Activated naive CD8-positive, alpha-beta T cell (primary cell): ENCODE results near the gene RPL22.

ENCODE experiments used
- H3K27ac Mint-ChIP-seq: one replicate; pipeline ENCODE4 v1.8.0; 2021; ENCODE audit warnings: mixed read lengths
- H3K27me3 Mint-ChIP-seq: one replicate; pipeline ENCODE4 v1.8.0; 2021; ENCODE audit warnings: mixed read lengths
- H3K36me3 Mint-ChIP-seq: one replicate; pipeline ENCODE4 v1.8.0; 2021; ENCODE audit warnings: mixed read lengths
- H3K4me1 Mint-ChIP-seq: one replicate; pipeline ENCODE4 v1.8.0; 2021; ENCODE audit warnings: low read depth, mixed read lengths
- H3K4me3 Mint-ChIP-seq: one replicate; pipeline ENCODE4 v1.8.0; 2021; ENCODE audit warnings: mild to moderate bottlenecking, mixed read lengths
- H3K9me3 Mint-ChIP-seq: one replicate; pipeline ENCODE4 v1.8.0; 2021; ENCODE audit warnings: low read depth, mixed read lengths

RPL22 gene

DNA sequence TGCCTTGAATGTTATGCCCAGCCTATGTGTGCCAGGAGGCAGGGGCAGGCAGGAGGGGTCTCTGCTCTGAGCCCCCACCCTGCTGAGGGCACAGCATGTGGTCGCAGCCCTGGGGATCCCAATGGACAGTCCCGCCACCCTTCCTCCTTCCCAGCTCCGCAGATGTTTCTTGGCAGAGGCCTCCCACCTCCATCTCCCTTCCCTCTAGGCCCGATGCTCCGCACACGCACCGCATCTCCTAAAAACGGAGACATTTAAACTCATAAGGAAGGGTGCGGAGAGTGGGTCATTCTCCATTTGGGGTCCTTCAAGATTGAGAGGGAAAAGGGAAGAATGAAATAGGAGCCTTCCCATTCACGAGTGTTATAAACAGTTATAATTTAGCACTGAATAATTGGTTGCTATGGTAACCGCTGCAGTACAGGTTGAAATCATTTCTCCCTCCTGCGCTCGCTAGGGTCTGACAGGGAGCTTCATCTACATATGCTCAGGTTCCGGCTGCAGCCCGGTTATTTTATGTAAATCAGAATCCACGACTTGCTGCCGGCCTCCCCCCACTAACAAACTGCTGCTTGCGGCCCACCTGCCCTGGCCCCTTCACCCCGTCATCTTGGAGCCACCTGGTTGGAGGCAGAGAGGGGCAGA, 35.3 kb downstream of the RPL22 start:
- no peak overlapping the region for H3K27ac Mint-ChIP-seq
- no peaks in the 10 kb centered on the region for H3K9me3 Mint-ChIP-seq
- no peak overlapping the region for H3K4me3 Mint-ChIP-seq
- H3K4me1 Mint-ChIP-seq, result no peaks in the 10 kb centered on the region
- H3K27me3 Mint-ChIP-seq, result peaks cover 2% of the 10 kb centered on the region
- H3K36me3 Mint-ChIP-seq, result no peaks in the 10 kb centered on the region

GRCh38 chr1:6163191-6163972, 36.0 kb downstream of the RPL22 start:
- H3K27me3 Mint-ChIP-seq, result peaks cover 2% of the 10 kb centered on the region
- no peak overlapping the region for H3K4me3 Mint-ChIP-seq
- H3K36me3 Mint-ChIP-seq, result no peaks in the 10 kb centered on the region
- no peak overlapping the region for H3K27ac Mint-ChIP-seq
- no peaks in the 10 kb centered on the region for H3K9me3 Mint-ChIP-seq
- H3K4me1 Mint-ChIP-seq, result no peaks in the 10 kb centered on the region

DNA sequence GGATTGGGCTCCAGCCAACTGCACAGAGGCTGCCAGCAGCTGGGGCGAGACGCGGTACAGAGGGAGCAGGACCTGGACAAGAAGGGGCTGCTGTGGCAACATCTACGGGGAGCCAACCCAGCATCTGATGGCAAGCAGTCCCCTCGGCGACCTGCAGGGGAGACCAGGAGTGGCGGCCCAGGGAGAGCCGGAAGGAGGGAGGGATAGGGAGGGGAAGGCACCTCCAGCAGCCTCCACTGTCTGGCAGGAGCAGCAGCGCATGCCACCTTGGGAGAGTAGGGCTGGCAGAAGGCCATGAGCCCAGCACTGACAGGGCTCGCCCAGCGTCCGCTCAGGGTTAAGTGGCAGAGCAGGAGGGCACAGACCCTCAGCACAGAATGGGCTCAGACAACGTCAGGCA, 36.6 kb downstream of the RPL22 start:
- Mint-ChIP-seq H3K27me3 (peaks cover 2% of the 10 kb centered on the region), H3K4me1 (no peaks in the 10 kb centered on the region)

GRCh38 chr1:6162341-6162740, 37.1 kb downstream of the RPL22 start:
- H3K36me3 Mint-ChIP-seq, result no peaks in the 10 kb centered on the region
- no peaks in the 10 kb centered on the region for H3K9me3 Mint-ChIP-seq
- no peak overlapping the region for H3K4me3 Mint-ChIP-seq
- H3K27me3 Mint-ChIP-seq, result peaks cover 2% of the 10 kb centered on the region
- H3K4me1 Mint-ChIP-seq, result no peaks in the 10 kb centered on the region
- H3K27ac Mint-ChIP-seq, result no peak overlapping the region

More for the DNA sequence above, 36.6 kb downstream of the RPL22 start:
- Mint-ChIP-seq H3K36me3 (no peaks in the 10 kb centered on the region), H3K9me3 (no peaks in the 10 kb centered on the region), H3K27ac (no peak overlapping the region), H3K4me3 (no peak overlapping the region)

DNA sequence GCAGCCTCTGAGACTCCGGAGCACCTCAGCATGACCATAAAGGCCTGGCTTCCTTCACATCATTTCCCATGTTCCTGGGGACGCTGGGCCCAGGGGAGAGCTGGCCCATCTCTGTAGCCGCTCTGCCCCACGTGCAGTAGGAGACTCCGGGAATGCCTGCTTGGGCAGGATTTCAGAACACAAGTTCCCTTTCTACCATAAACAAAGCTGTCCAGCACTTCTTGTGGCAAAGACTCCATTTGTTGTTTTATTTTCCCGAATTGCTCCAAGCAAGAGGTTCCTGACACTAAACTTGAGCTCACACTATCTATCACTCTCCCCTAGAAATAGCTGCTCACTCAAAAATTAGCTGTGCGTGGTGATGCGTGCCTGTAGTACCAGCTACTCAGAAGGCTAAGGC, 41.2 kb downstream of the RPL22 start:
- H3K27ac Mint-ChIP-seq, result no peak overlapping the region
- H3K36me3 Mint-ChIP-seq, result no peaks in the 10 kb centered on the region
- H3K9me3 Mint-ChIP-seq, result no peaks in the 10 kb centered on the region
- H3K4me1 Mint-ChIP-seq, result peaks cover 12% of the 10 kb centered on the region
- no peaks in the 10 kb centered on the region for H3K27me3 Mint-ChIP-seq
- no peak overlapping the region for H3K4me3 Mint-ChIP-seq

GRCh38 chr1:6157528-6158174, 41.7 kb downstream of the RPL22 start:
- H3K4me3 Mint-ChIP-seq, result no peak overlapping the region
- no peak overlapping the region for H3K27ac Mint-ChIP-seq
- H3K4me1 Mint-ChIP-seq, result peaks cover 12% of the 10 kb centered on the region
- no peaks in the 10 kb centered on the region for H3K36me3 Mint-ChIP-seq
- no peaks in the 10 kb centered on the region for H3K27me3 Mint-ChIP-seq
- no peaks in the 10 kb centered on the region for H3K9me3 Mint-ChIP-seq

GRCh38 chr1:6157132-6157527, 42.3 kb downstream of the RPL22 start:
- Mint-ChIP-seq H3K36me3 (no peaks in the 10 kb centered on the region), H3K4me1 (peaks cover 12% of the 10 kb centered on the region), H3K4me3 (no peak overlapping the region), H3K27me3 (no peaks in the 10 kb centered on the region), H3K27ac (no peak overlapping the region), H3K9me3 (no peaks in the 10 kb centered on the region)

- no peak overlapping the region for H3K4me3 Mint-ChIP-seq
- no peaks in the 10 kb centered on the region for H3K27me3 Mint-ChIP-seq
- no peak overlapping the region for H3K27ac Mint-ChIP-seq
- no peaks in the 10 kb centered on the region for H3K9me3 Mint-ChIP-seq
- H3K4me1 Mint-ChIP-seq, result peaks cover 15% of the 10 kb centered on the region
- no peaks in the 10 kb centered on the region for H3K36me3 Mint-ChIP-seq
Observed at GRCh38 chr1:6154525-6155319, 44.7 kb downstream of the RPL22 start.

GRCh38 chr1:6152882-6153281, 46.5 kb downstream of the RPL22 start:
- Mint-ChIP-seq H3K27ac (no peak overlapping the region), H3K9me3 (no peaks in the 10 kb centered on the region), H3K4me1 (peaks cover 20% of the 10 kb centered on the region), H3K4me3 (no peak overlapping the region), H3K36me3 (no peaks in the 10 kb centered on the region), H3K27me3 (peaks cover 2% of the 10 kb centered on the region)

DNA sequence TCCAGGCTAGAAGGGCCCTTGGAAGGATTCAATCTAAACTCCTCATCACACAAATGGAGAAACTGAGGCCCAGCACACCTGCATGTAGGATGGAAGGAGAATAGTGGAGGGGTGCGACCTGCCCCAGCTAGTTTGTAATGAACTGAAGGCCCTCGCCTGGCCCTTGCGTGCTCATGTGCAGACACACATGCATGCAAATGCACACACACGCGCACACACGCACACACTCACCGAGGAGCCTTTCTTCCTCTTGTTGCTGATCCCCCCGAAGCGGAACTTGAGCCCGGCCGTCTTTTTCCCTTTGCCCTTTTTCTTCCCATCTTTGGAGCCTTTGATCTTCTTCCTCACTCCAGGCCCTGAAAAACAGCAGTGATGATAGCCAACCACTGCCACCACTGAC, 47.2 kb downstream of the RPL22 start:
- no peaks in the 10 kb centered on the region for H3K36me3 Mint-ChIP-seq
- H3K27ac Mint-ChIP-seq, result no peak overlapping the region
- no peaks in the 10 kb centered on the region for H3K9me3 Mint-ChIP-seq
- H3K27me3 Mint-ChIP-seq, result peaks cover 2% of the 10 kb centered on the region
- peaks cover 20% of the 10 kb centered on the region for H3K4me1 Mint-ChIP-seq
- no peak overlapping the region for H3K4me3 Mint-ChIP-seq

DNA sequence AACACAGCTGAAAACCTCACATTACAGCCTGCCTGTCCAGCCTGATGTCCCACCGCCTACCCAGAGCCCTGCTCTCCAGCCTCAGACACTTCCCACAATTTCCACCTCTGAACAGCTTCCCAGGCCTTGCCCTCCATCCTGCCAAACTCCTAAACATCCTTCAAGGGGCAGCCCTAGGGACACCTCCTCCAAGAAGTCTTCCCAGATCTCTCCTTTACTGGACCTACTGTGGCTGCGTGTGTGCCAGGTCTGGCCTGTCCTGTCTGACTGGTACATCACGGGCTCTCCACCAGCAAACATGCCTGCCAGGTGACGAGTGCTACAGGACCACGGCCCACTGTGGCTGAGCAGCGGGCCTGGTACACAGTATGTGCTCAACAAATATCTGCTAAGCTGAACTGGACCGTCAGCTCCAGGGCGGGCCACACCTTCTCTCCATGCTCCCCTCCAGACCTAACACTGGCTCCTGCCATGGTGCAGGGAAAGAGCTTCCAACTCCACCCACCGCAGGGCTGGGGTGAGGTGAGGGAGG, 48.0 kb downstream of the RPL22 start:
- no peaks in the 10 kb centered on the region for H3K9me3 Mint-ChIP-seq
- H3K36me3 Mint-ChIP-seq, result no peaks in the 10 kb centered on the region
- H3K4me3 Mint-ChIP-seq, result no peak overlapping the region
- H3K27ac Mint-ChIP-seq, result no peak overlapping the region
- peaks cover 20% of the 10 kb centered on the region for H3K4me1 Mint-ChIP-seq
- peaks cover 2% of the 10 kb centered on the region for H3K27me3 Mint-ChIP-seq

GRCh38 chr1:6150006-6150938, 49.1 kb downstream of the RPL22 start:
- H3K27ac Mint-ChIP-seq, result no peak overlapping the region
- H3K4me3 Mint-ChIP-seq, result no peak overlapping the region
- H3K27me3 Mint-ChIP-seq, result peaks cover 2% of the 10 kb centered on the region
- H3K9me3 Mint-ChIP-seq, result no peaks in the 10 kb centered on the region
- no peaks in the 10 kb centered on the region for H3K36me3 Mint-ChIP-seq
- peaks cover 20% of the 10 kb centered on the region for H3K4me1 Mint-ChIP-seq

DNA sequence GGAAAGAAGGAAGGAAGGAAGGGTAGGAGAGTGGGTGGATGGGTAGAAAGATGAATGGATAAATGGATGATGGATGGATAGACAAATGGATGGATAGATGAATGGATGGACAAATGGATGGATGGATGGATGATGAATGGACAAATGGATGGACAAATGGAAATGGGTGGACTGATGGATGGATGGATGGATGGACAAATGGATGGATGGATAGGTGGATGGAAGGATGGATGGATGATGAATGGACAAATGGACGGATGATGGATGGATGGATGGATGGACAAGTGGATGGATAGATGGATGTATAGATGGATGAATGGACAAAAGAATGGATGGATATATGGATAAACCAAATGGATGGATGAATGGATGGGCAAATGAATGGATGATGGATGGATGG, 49.8 kb downstream of the RPL22 start:
- Mint-ChIP-seq H3K27ac (no peak overlapping the region), H3K4me3 (no peak overlapping the region), H3K4me1 (peaks cover 17% of the 10 kb centered on the region), H3K36me3 (no peaks in the 10 kb centered on the region), H3K27me3 (peaks cover 2% of the 10 kb centered on the region), H3K9me3 (no peaks in the 10 kb centered on the region)
